K562 (cell line): ENCODE results near the gene CFAP58. TPM values are rescaled to one million over a fixed set of nuclear protein-coding genes. Genes with fewer than 3 reads are reported as not detected.

Experiments
- ATAC-seq: fragments of 200-7000 bp; cut with Tn5 transposase; 3 replicates; pipeline ENCODE4 v1.9.1; 2020; ENCODE audit warnings: moderate library complexity
- BruUV-seq: library from RNA; stranded (reverse); fragments of 400-500 nt; replicated peaks from 2 replicates; lab custom pipeline; 2021; lab: Mats Ljungman, UMichigan
- CTCF ChIA-PET: fragments of 300-600 bp; formaldehyde crosslinking; extraction: SDS; loops from one replicate; lab custom pipeline; 2021; ENCODE audit warnings: low intra/inter-chr PET ratio; lab: Yijun Ruan, JAX
- POLR2A ChIA-PET: fragments of 300-600, 350-650 bp; sonication (Branson Sonifier 250); formaldehyde crosslinking; extraction: SDS; loops from one replicate; lab custom pipeline; 2021; ENCODE audit warnings: antibody characterized with exemption, inconsistent platforms; lab: Yijun Ruan, JAX
- DNase-seq, 4 experiments: peaks; one replicate each; pipeline versions ENCODE4 v3.0.0 to v3.0.0-alpha.2; 2011 to 2018; ENCODE audit warnings: low spot score in 3 of 4, mixed read lengths in 3 of 4; ENCODE audit errors: extremely low read depth in 1 of 4
- FAIRE-seq: peaks from 2 replicates; lab custom pipeline; 2011; peaks lifted over from hg19 to GRCh38; lab: Jason Lieb, UNC
- H2AFZ ChIP-seq: 2 replicates; pipeline ENCODE4 v1.6.0; 2011; ENCODE audit warnings: low read depth, low read length, control low read depth, inconsistent platforms
- H3K27ac ChIP-seq: fragments of 200-600 bp; 3 replicates; pipeline ENCODE4 v1.8.0; 2011; ENCODE audit warnings: low read depth, mild to moderate bottlenecking, control low read depth, inconsistent platforms, low read length, moderate library complexity, mixed read lengths; ENCODE audit errors: extremely low read depth
- H3K27me3 ChIP-seq, 2 experiments: fragments of 300-600 bp in 1 of 2; 2 replicates in 1 of 2; 3 replicates in 1 of 2; pipeline versions ENCODE4 v1.6.0 to v1.8.0; 2011; ENCODE audit warnings: inconsistent platforms in 2 of 2, low read length in 2 of 2, mild to moderate bottlenecking in 1 of 2, mixed read lengths in 1 of 2, moderate library complexity in 1 of 2; ENCODE audit not compliant: control insufficient read depth in 2 of 2, insufficient read depth in 2 of 2
- H3K36me3 ChIP-seq: fragments of 300-600 bp; 3 replicates; pipeline ENCODE4 v1.8.0; 2011; ENCODE audit warnings: mild to moderate bottlenecking, low read length, inconsistent platforms; ENCODE audit not compliant: control insufficient read depth, insufficient read depth
- H3K4me1 ChIP-seq, 2 experiments: fragments of 200-600 bp in 1 of 2; replicated peaks in 1 of 2; 2 replicates in 1 of 2; 3 replicates in 1 of 2; pipeline versions ENCODE4 v1.5.1 to v1.8.0; 2011; ENCODE audit warnings: inconsistent platforms in 2 of 2, low read length in 2 of 2, mild to moderate bottlenecking in 1 of 2, mixed read lengths in 1 of 2, moderate library complexity in 1 of 2; ENCODE audit not compliant: control insufficient read depth in 2 of 2, insufficient read depth in 2 of 2
- H3K4me2 ChIP-seq: 2 replicates; pipeline ENCODE4 v1.6.1; 2011; ENCODE audit warnings: low read length, control low read depth, inconsistent platforms, mixed read lengths; ENCODE audit not compliant: insufficient read depth
- H3K4me3 ChIP-seq: fragments of 200-600 bp; sonication (generic), shearing (Covaris generic); 2 replicates; pipeline ENCODE4 v1.5.1; 2016; ENCODE audit warnings: control low read depth, inconsistent platforms
- H3K79me2 ChIP-seq: fragments of 200-600 bp; 3 replicates; pipeline ENCODE4 v1.8.0; 2011; ENCODE audit warnings: low read length, inconsistent platforms; ENCODE audit not compliant: control insufficient read depth, insufficient read depth
- H3K9ac ChIP-seq, 2 experiments: 2 replicates each; pipeline versions ENCODE4 v1.6.0 to v1.6.1; 2011; ENCODE audit warnings: low read depth in 2 of 2, low read length in 2 of 2, control low read depth in 1 of 2, inconsistent platforms in 1 of 2, mild to moderate bottlenecking in 1 of 2, mixed read lengths in 1 of 2; ENCODE audit not compliant: insufficient read depth in 1 of 2
- H3K9me1 ChIP-seq: one replicate; pipeline ENCODE4 v1.6.0; 2011; ENCODE audit warnings: inconsistent platforms, mild to moderate bottlenecking, low read length, moderate library complexity; ENCODE audit not compliant: control insufficient read depth, insufficient read depth
- H3K9me3 ChIP-seq: replicated peaks from 2 replicates; pipeline ENCODE4 v1.5.1; 2011; ENCODE audit warnings: low read depth, low read length, inconsistent platforms; ENCODE audit not compliant: control insufficient read depth, insufficient read depth
- H4K20me1 ChIP-seq: replicated peaks from 2 replicates; pipeline ENCODE4 v1.6.1; 2011; ENCODE audit warnings: low read length, inconsistent platforms, mixed read lengths; ENCODE audit not compliant: control insufficient read depth, insufficient read depth
- ATF6 ChIP-seq: sonication (generic); formaldehyde crosslinking; IDR thresholded peaks from 2 replicates; pipeline ENCODE4 v1.4.0; 2020; ENCODE audit warnings: mild to moderate bottlenecking, missing genetic modification reagents
- BCOR ChIP-seq: fragments of 450-650 bp; IDR thresholded peaks from 2 replicates; pipeline ENCODE4 v1.6.1; 2016
- C11orf30 ChIP-seq: fragments of 450-650 bp; IDR thresholded peaks from 2 replicates; pipeline ENCODE4 v1.6.1; 2016; ENCODE audit warnings: low read depth, mild to moderate bottlenecking
- CBFA2T3 ChIP-seq: fragments of 450-650 bp; IDR thresholded peaks from 2 replicates; pipeline ENCODE4 v1.6.1; 2017
- CHD1 ChIP-seq: fragments of 200-600 bp; sonication (generic); IDR thresholded peaks from one replicate; pipeline ENCODE4 v1.6.1; 2012; ENCODE audit warnings: mild to moderate bottlenecking, moderate library complexity, low read length, inconsistent platforms
- ILK ChIP-seq: fragments of 450-650 bp; IDR thresholded peaks from 2 replicates; pipeline ENCODE4 v1.6.1; 2016; ENCODE audit warnings: missing genetic modification characterization, low read depth, mild to moderate bottlenecking, missing compliant biosample characterization, moderate library complexity, borderline replicate concordance
- KAT7 ChIP-seq: sonication (generic); formaldehyde crosslinking; IDR thresholded peaks from 2 replicates; pipeline ENCODE4 v1.8.0; 2022; ENCODE audit warnings: missing genetic modification reagents, mild to moderate bottlenecking, borderline replicate concordance
- KAT8 ChIP-seq: fragments of 450-650 bp; IDR thresholded peaks from 2 replicates; pipeline ENCODE4 v1.6.1; 2016; ENCODE audit warnings: low read depth, mild to moderate bottlenecking
- MEIS2 ChIP-seq: fragments of 450-650 bp; IDR thresholded peaks from 2 replicates; pipeline ENCODE4 v1.6.1; 2014; ENCODE audit warnings: mild to moderate bottlenecking; ENCODE audit not compliant: partially characterized antibody
- SIN3A ChIP-seq, 2 experiments: fragments of 150-350 bp in 1 of 2; IDR thresholded peaks; 2 replicates each; pipeline ENCODE4 v1.6.1; 2011 to 2016; ENCODE audit warnings: borderline replicate concordance in 2 of 2, low read depth in 2 of 2, low read length in 2 of 2, mild to moderate bottlenecking in 2 of 2, moderate library complexity in 2 of 2; ENCODE audit not compliant: control insufficient read depth in 1 of 2
- TAL1 ChIP-seq: fragments of 450-650 bp; IDR thresholded peaks from 2 replicates; pipeline ENCODE4 v1.6.1; 2016; ENCODE audit warnings: mild to moderate bottlenecking
- XRCC4 ChIP-seq: IDR thresholded peaks from one replicate; pipeline ENCODE4 v1.6.1; 2011; ENCODE audit not compliant: insufficient read depth, insufficient read length; ENCODE audit errors: extremely low read depth
- ZEB2 ChIP-seq: fragments of 450-650 bp; IDR thresholded peaks from 2 replicates; pipeline ENCODE4 v1.6.1; 2016
- ZFP1 ChIP-seq: fragments of 450-650 bp; formaldehyde crosslinking; IDR thresholded peaks from 2 replicates; pipeline ENCODE4 v1.4.0; 2020; ENCODE audit warnings: mild to moderate bottlenecking, mixed read lengths
- ZNF592 ChIP-seq: fragments of 450-650 bp; IDR thresholded peaks from 2 replicates; pipeline ENCODE4 v1.6.1; 2017; ENCODE audit warnings: antibody characterized with exemption, mild to moderate bottlenecking
- ZNF764 ChIP-seq: fragments of 250-450 bp; sonication (Bioruptor Pico); IDR thresholded peaks from 2 replicates; pipeline ENCODE4 v1.4.0; 2020; ENCODE audit warnings: low read depth, mild to moderate bottlenecking, moderate library complexity
- WGBS: fragments of 100-300 bp; shearing (Covaris generic); methylation state at CpG from one replicate; pipeline ENCODE4 v1.1.6; 2016; ENCODE audit warnings: low coverage, mixed read lengths; ENCODE audit not compliant: insufficient coverage; ENCODE audit errors: missing lambda C conversion rate; 5-methylcytosine and 5-hydroxymethylcytosine counted together
- in situ Hi-C: fragments of 300-500 bp; cut with MboI; formaldehyde crosslinking; loops from 4 replicates; pipeline ENCODE4 v1.15.0; 2018; ENCODE audit warnings: inconsistent platforms, mixed read lengths
- intact Hi-C: fragments of 100-400 bp; cut with micrococcal nuclease; formaldehyde crosslinking; loops from 2 replicates; pipeline ENCODE4 v1.14.2; 2022
- polyA plus RNA-seq, 8 experiments: library from polyadenylated mRNA; depleted of rRNA in 4 of 8; stranded (reverse) in 5 of 8; unstranded in 3 of 8; fragments of >200 nt; fragmentation: Nextera tagmentation in 2 of 8; fragmentation: Illumina TruSeq in 1 of 8; extraction: Ambion mirVana in 2 of 8; extraction: Trizol in 1 of 8; gene quantifications; 2 replicates each; pipeline versions ENCODE4 v1.2.1 to v1.2.3, GENCODE V29; 2011 to 2014; ENCODE audit warnings: inconsistent platforms in 1 of 8, missing spikeins in 1 of 8
- total RNA-seq, 7 experiments: library from RNA; depleted of rRNA in 6 of 7; stranded (reverse); fragments of >200 nt in 6 of 7; fragmentation: Illumina TruSeq in 2 of 7; extraction: Trizol in 2 of 7; gene quantifications; 2 replicates each; pipeline versions ENCODE4 v1.2.1 to v1.2.3, GENCODE V29; 2011 to 2021; ENCODE audit warnings: low replicate concordance in 1 of 7

CFAP58 gene
- total and polyA plus RNA-seq, 9 of the 15 experiments (the other 6 are each of a cell fraction or from before 2014, with no cell fraction given) = 0.08 to 2.0 (median 0.71) TPM

- WGBS = 50% methylated on average over 4 of the region's 4 CpGs
- Histone ChIP-seq H3K9ac (peak overlapping the region; percentile 24 to 59; a peak in 2 of 4 replicates), H3K4me2 (peak overlapping the region; percentile 62), H3K36me3 (no peaks in the 10 kb centered on the region; the same call in 2 of the 3 replicates), H3K27ac (peak overlapping the region; percentile 55; the same call in 2 of the 3 replicates), H3K4me3 (no peak overlapping the region), H3K9me3 (no peaks in the 10 kb centered on the region), H3K79me2 (peaks cover 6% of the 10 kb centered on the region), H3K4me1 (peaks cover 6 to 47% of the 10 kb centered on the region in 2 experiments), H3K9me1 (no peaks in the 10 kb centered on the region), H4K20me1 (no peaks in the 10 kb centered on the region), H2AFZ (peak overlapping the region; percentile 57; the same call in 1 of the 2 replicates), H3K27me3 (no peaks in the 10 kb centered on the region)
- FAIRE-seq (peak; percentile 40), DNase-seq (peak in 1 of 4 experiments; percentile 57), ATAC-seq (peak; percentile 21; the same call in 1 of the 3 replicates)
- POLR2A ChIA-PET = interaction anchor here (0.6 to 1.3 kb wide), 4 partner anchors 9 to 314 kb away, joined by 3 to 4 read pairs (median 3); partner anchors contain the start of gene ITPRIP
- in situ Hi-C loops (loop anchor here (5.0 to 10.0 kb wide), 2 partner anchors 35 to 53 kb away; no protein-coding TSS in a partner anchor), intact Hi-C loops (loop anchor here (1.0 kb wide), 1 partner anchor 8 kb away; no protein-coding TSS in a partner anchor)
- no TSS peak for BruUV-seq
- CTCF ChIA-PET = interaction anchor here (7.1 kb wide), 1 partner anchor 56 kb away, joined by 63 read pairs; no protein-coding TSS in a partner anchor
- TF ChIP-seq ZFP1 (CRISPR knock-in tag) (no peak), CHD1 (no peak), ILK (tag) (no peak), CBFA2T3 (peak; percentile 69), C11orf30 (peak; percentile 58; the same call in 1 of the 2 replicates), XRCC4 (no peak), ZEB2 (peak; percentile 30; the same call in 1 of the 2 replicates), BCOR (no peak), MEIS2 (peak; percentile 3), KAT8 (no peak), ATF6 (CRISPR knock-in tag) (no peak), ZNF592 (peak; percentile 56; the same call in 1 of the 2 replicates), ZNF764 (CRISPR knock-in tag) (no peak), KAT7 (CRISPR knock-in tag) (no peak), SIN3A (IDR thresholded peaks at IDR 0.05; ENCODE audit: borderline replicate concordance in 2 of 2, control insufficient read depth in 1 of 2, low read depth in 2 of 2, low read length in 2 of 2) (no peak), TAL1 (peak; percentile 59)
Measured at GRCh38 chr10:104347295-104348045, 6.2 kb upstream of the CFAP58 start.
